Immature natural killer cell (primary cell): ENCODE results near the gene INTS4. TPM values are rescaled to one million over a fixed set of nuclear protein-coding genes. Genes with fewer than 3 reads are reported as not detected.

Source experiments
- polyA plus RNA-seq, 3 donors: library from polyadenylated mRNA; unstranded; fragments of 300-500 nt; fragmentation: Illumina TruSeq; gene quantifications; one replicate each; pipeline ENCODE4 v1.2.3, GENCODE V29; 2021

Gene INTS4
- polyA plus RNA-seq, 3 donors from 2014 or later, result 27.1 to 57.8 (median 42.4) TPM

Other genes starting within 250 kb of the INTS4 start
- 10 to 100 TPM; 16.4 to 50.2 (median 37.0) TPM for gene RSF1, start 173.9 kb downstream of the INTS4 start, polyA plus RNA-seq
- gene AAMDC, start 173.5 kb downstream of the INTS4 start, polyA plus RNA-seq, result 10 to 100 TPM; 14.8 to 23.7 (median 18.1) TPM
- under 1 TPM in 1 of 3 donors, not detected in 2; 0.82 TPM for gene KCTD14, start 28.6 kb upstream of the INTS4 start, polyA plus RNA-seq
- gene THRSP, start 69.2 kb upstream of the INTS4 start, polyA plus RNA-seq, result under 1 TPM in 1 of 3 donors, not detected in 2; 0.18 TPM
- 100 to 1,000 TPM; 172 to 320 (median 243) TPM for gene NDUFC2, start 85.2 kb upstream of the INTS4 start, polyA plus RNA-seq
- gene ALG8, start 145.0 kb upstream of the INTS4 start, polyA plus RNA-seq, result 10 to 100 TPM; 38.7 to 55.3 (median 40.0) TPM
- 1 to 10 TPM in 1 of 3 donors, under 1 TPM in 1, not detected in 1; 0.44 to 1.1 TPM for gene KCTD21, start 194.0 kb upstream of the INTS4 start, polyA plus RNA-seq
- gene USP35, start 194.3 kb upstream of the INTS4 start, polyA plus RNA-seq, result under 1 TPM in 2 of 3 donors, not detected in 1; 0.20 to 0.27 TPM